CD4-positive, alpha-beta T cell treated with Interferon alpha-2 for 1 hour (primary cell): Measurements from ENCODE around the gene FOXA1.
"Not testable (repeated sequence)": the region's sequence is repeated elsewhere in the genome, so short reads cannot be mapped to it uniquely, and the experiment has no call there.

Experiments used
- DNase-seq, 2 donors: peaks; one replicate each; pipeline ENCODE4 v3.0.0-alpha.2; 2020 to 2022

The FOXA1 gene

GRCh38 chr14:37588956-37589714, 5.9 kb downstream of the FOXA1 start:
- DNase-seq, result no peak

GRCh38 chr14:37588667-37588955, 6.4 kb downstream of the FOXA1 start:
- no peak for DNase-seq

GRCh38 chr14:37587881-37588666, 7.0 kb downstream of the FOXA1 start:
- DNase-seq, result no peak

- DNase-seq, result no peak
Measured at GRCh38 chr14:37587131-37587803, 7.8 kb downstream of the FOXA1 start.

- no peak for DNase-seq
Measured at GRCh38 chr14:37586797-37587130, 8.3 kb downstream of the FOXA1 start.

- DNase-seq, result no peak
Measured at GRCh38 chr14:37585971-37586796, 8.9 kb downstream of the FOXA1 start.

GRCh38 chr14:37585101-37585511, 9.9 kb downstream of the FOXA1 start:
- no peak for DNase-seq

- DNase-seq, result no peak
Measured at GRCh38 chr14:37584211-37585100, 10.6 kb downstream of the FOXA1 start.

- DNase-seq, result no peak
Measured at GRCh38 chr14:37583358-37584210, 11.5 kb downstream of the FOXA1 start.

GRCh38 chr14:37580146-37580545, 14.9 kb downstream of the FOXA1 start:
- no peak for DNase-seq

- no peak for DNase-seq
Measured at GRCh38 chr14:37579274-37579673, 15.8 kb downstream of the FOXA1 start.

- no peak for DNase-seq
Measured at GRCh38 chr14:37573356-37573755, 21.7 kb downstream of the FOXA1 start.

- DNase-seq, result no peak
Measured at GRCh38 chr14:37571391-37571790, 23.7 kb downstream of the FOXA1 start.

- DNase-seq, result no peak
Measured at GRCh38 chr14:37569729-37570128, 25.3 kb downstream of the FOXA1 start.

- DNase-seq, result no peak
Measured at GRCh38 chr14:37566811-37567371, 28.2 kb downstream of the FOXA1 start.

- DNase-seq, result no peak
Measured at GRCh38 chr14:37565550-37565949, 29.5 kb downstream of the FOXA1 start.

- no peak for DNase-seq
Measured at GRCh38 chr14:37563189-37563588, 31.9 kb downstream of the FOXA1 start.

GRCh38 chr14:37559386-37559785, 35.7 kb downstream of the FOXA1 start:
- no peak for DNase-seq

- DNase-seq, result no peak
Measured at GRCh38 chr14:37558740-37559139, 36.3 kb downstream of the FOXA1 start.

GRCh38 chr14:37555596-37555995, 39.5 kb downstream of the FOXA1 start:
- not testable (repeated sequence) for DNase-seq
